Activated naive CD8-positive, alpha-beta T cell treated with anti-CD3 and anti-CD28 coated beads, Interleukin-2, amount 10 ng/mL, durations not matched to agents 7 days and 5 days (primary cell): ENCODE data around the gene ARMC8. TPM values are rescaled to one million over a fixed set of nuclear protein-coding genes. Genes with fewer than 3 reads are reported as not detected.

Experiments used
- ATAC-seq: fragments of 150-1000 bp; cut with Tn5 transposase; one replicate; pipeline ENCODE4 v1.10.0; 2021; ENCODE audit warnings: low read depth, moderate library complexity
- POLR2A ChIA-PET: fragments of 350-600 bp; sonication (Branson Sonifier 250); formaldehyde crosslinking; loops from one replicate; lab custom pipeline; 2021; ENCODE audit warnings: antibody characterized with exemption; lab: Charles Lee
- DNase-seq: peaks from one replicate; pipeline ENCODE4 v3.0.0; 2021
- H3K27ac Mint-ChIP-seq: one replicate; pipeline ENCODE4 v1.8.0; 2022; ENCODE audit warnings: mild to moderate bottlenecking, mixed read lengths
- H3K27me3 Mint-ChIP-seq: one replicate; pipeline ENCODE4 v1.8.0; 2022; ENCODE audit warnings: mild to moderate bottlenecking, moderate library complexity, mixed read lengths
- H3K36me3 Mint-ChIP-seq: one replicate; pipeline ENCODE4 v1.8.0; 2021; ENCODE audit warnings: mild to moderate bottlenecking, mixed read lengths
- H3K4me1 Mint-ChIP-seq: one replicate; pipeline ENCODE4 v1.8.0; 2021; ENCODE audit warnings: mixed read lengths
- H3K4me3 Mint-ChIP-seq: one replicate; pipeline ENCODE4 v1.8.0; 2022; ENCODE audit warnings: mild to moderate bottlenecking, moderate library complexity, mixed read lengths
- H3K9me3 Mint-ChIP-seq: one replicate; pipeline ENCODE4 v1.8.0; 2021; ENCODE audit warnings: mixed read lengths
- total RNA-seq, 2 experiments: library from RNA; stranded (reverse); gene quantifications; one replicate each; pipeline ENCODE4 v1.2.3, GENCODE V29; 2021

ARMC8 gene
- total RNA-seq, 2 experiments from 2014 or later = 53.1 to 60.9 TPM

DNA sequence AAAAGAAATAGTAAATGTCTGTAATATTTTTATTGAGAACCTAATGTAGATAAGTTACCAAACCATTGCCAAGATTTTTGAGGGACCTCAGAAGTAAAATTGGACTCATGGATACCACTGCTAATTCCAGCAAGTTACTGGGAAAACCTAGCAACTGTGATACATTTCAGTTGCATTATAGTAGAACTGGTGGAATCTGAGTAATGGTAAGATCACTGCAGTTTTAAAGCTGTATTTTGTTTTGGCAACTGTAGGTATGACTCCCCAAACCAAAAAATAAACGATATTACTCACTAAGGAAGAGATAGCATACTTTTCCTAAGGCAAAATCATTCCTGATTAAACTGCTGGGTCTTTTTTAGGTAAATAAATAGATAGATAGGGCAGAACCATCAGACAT is 54.0 kb downstream of the ARMC8 start:
- no peaks in the 10 kb centered on the region for H3K4me1 Mint-ChIP-seq
- peaks cover 18% of the 10 kb centered on the region for H3K36me3 Mint-ChIP-seq
- POLR2A ChIA-PET = no interaction called here
- no peak overlapping the region for H3K4me3 Mint-ChIP-seq
- DNase-seq (no peak), ATAC-seq (no peak)
- no peaks in the 10 kb centered on the region for H3K9me3 Mint-ChIP-seq
- no peaks in the 10 kb centered on the region for H3K27me3 Mint-ChIP-seq
- H3K27ac Mint-ChIP-seq = no peak overlapping the region

DNA sequence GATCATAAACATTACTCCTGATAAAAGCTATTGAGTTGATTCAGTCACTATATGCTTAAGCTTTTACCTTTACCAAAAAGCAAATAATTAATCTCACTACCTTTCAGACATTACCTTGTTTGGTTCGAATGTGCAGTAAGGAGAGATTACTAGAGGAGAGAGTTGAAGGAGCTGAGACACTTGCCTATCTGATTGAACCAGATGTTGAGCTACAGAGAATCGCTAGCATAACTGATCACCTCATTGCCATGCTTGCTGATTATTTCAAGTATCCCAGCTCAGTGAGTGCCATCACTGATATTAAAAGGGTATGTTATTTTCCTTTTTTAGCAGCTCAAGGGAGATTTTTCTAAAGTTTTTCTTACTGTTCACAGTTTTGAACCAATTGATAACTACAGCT is 54.6 kb downstream of the ARMC8 start:
- no peak for DNase-seq
- no peak for ATAC-seq
- Mint-ChIP-seq H3K27ac (no peak overlapping the region), H3K9me3 (no peaks in the 10 kb centered on the region), H3K4me1 (no peaks in the 10 kb centered on the region), H3K36me3 (peaks cover 17% of the 10 kb centered on the region), H3K27me3 (no peaks in the 10 kb centered on the region), H3K4me3 (no peak overlapping the region)
- POLR2A ChIA-PET = no interaction called here

DNA sequence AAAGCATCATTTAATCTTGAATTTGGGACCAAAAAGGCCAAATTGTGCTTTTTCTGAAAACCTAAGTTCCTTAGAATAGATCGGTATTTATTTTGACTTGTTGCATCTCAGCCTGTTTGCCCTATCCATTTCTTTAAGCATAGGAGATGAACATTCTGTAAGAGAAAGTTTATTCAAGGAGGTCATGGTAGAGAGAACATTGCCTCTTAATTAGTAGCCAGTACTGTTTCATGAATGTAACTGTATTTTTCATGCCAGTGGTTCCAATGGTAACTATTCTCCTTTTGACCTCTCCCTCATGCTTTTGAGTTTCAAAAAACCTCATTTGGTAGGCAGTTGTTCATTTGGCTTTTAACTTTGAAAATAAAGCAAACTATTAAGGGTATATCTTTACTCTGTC is 55.4 kb downstream of the ARMC8 start:
- no peaks in the 10 kb centered on the region for H3K4me1 Mint-ChIP-seq

DNA sequence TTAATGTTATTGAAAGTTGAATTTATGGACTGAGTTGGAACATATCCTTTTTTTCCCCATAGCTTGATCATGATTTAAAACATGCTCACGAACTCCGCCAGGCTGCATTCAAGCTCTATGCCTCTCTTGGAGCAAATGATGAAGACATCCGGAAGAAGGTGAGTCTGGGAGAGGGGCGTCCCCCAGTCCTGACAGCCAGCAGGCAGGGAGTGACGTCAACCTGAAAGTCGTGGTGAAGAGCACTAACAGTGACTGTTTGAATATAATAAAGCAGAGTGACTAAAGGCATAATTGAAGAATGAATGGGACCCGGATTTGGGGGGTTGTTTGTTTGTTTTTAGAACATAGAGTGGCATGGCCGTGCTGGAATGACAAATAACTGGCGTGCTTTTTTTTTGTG is 57.9 kb downstream of the ARMC8 start:
- Mint-ChIP-seq H3K36me3 (peaks cover 40% of the 10 kb centered on the region), H3K9me3 (peaks cover 4% of the 10 kb centered on the region), H3K4me1 (peaks cover 1% of the 10 kb centered on the region), H3K27me3 (no peaks in the 10 kb centered on the region), H3K27ac (no peak overlapping the region), H3K4me3 (no peak overlapping the region)
- DNase-seq (no peak), ATAC-seq (no peak)
- POLR2A ChIA-PET = no interaction called here

More for the DNA sequence above, 55.4 kb downstream of the ARMC8 start:
- Mint-ChIP-seq H3K36me3 (peaks cover 22% of the 10 kb centered on the region), H3K4me3 (no peak overlapping the region), H3K27ac (no peak overlapping the region), H3K27me3 (no peaks in the 10 kb centered on the region), H3K9me3 (no peaks in the 10 kb centered on the region)
- no peak for ATAC-seq
- DNase-seq = no peak
- POLR2A ChIA-PET = no interaction called here

DNA sequence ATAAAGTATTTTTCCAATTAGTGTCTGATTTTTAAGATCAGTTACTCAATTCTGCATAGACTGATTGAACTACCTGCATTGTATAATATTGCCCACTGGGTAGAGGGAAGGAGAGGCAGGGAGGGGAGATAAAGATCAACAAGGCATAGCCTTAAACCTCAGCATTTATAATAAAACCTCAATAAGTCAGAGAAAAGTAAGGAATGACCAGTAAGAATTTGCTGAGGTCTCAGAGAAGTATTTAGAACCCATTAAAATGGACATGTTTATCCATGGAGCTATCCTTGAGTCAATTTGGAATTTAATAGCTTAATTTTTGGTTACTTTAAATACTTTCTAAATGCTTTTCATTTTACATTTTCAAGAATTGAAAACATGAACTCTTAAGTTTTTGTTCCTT is 62.5 kb downstream of the ARMC8 start:
- DNase-seq = no peak
- Mint-ChIP-seq H3K4me1 (peaks cover 1% of the 10 kb centered on the region), H3K9me3 (peaks cover 4% of the 10 kb centered on the region), H3K4me3 (no peak overlapping the region), H3K27ac (no peak overlapping the region), H3K27me3 (no peaks in the 10 kb centered on the region), H3K36me3 (peaks cover 39% of the 10 kb centered on the region)
- no peak for ATAC-seq
- POLR2A ChIA-PET = no interaction called here

DNA sequence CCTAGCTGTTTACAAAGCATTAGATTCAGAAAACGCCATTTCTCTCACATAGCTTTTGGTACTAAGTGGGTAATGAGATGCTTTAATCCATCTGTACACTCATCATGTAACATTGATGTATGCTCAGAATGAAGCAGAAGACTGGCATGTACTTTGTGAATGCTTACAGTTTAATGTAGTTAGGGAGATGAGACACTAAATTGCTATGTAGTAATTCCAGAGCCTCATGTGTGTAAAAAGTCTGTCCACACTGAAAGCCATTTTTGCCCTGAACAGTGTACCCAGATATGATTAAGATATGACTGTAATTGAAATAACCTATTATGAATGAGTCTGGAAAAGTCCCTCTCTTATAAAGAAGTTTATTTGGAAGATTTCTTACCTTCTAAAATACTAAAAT is 66.5 kb downstream of the ARMC8 start:
- ATAC-seq (no peak), DNase-seq (no peak)
- Mint-ChIP-seq H3K27me3 (no peaks in the 10 kb centered on the region), H3K9me3 (no peaks in the 10 kb centered on the region), H3K4me3 (no peak overlapping the region), H3K4me1 (peaks cover 2% of the 10 kb centered on the region), H3K36me3 (peaks cover 19% of the 10 kb centered on the region), H3K27ac (no peak overlapping the region)
- POLR2A ChIA-PET = interaction anchor here (0.5 kb wide), 1 partner anchor 39 kb away, joined by 4 read pairs; no protein-coding TSS in a partner anchor

DNA sequence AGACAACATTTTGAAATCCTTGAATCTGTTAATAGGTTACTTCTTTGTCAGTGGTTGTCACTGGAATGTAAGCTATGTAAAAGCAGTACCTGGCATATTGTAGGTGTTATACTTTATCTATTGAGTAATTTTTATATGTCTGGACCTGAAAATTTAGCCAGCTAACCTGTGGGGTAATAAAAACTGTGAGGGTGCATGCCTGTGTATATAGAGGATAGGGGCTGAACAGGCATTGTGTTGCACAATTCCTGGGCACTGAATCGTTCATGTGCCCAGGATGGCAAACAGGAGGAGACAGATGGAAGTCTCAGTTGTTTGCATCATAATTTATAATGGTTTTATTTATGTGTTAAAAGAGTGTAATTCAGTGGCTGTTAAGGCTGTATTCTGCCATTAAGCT is 67.1 kb downstream of the ARMC8 start:
- H3K36me3 Mint-ChIP-seq = peaks cover 16% of the 10 kb centered on the region
- POLR2A ChIA-PET = no interaction called here
- H3K4me3 Mint-ChIP-seq = no peak overlapping the region
- no peaks in the 10 kb centered on the region for H3K27me3 Mint-ChIP-seq
- DNase-seq (no peak), ATAC-seq (no peak)
- no peaks in the 10 kb centered on the region for H3K9me3 Mint-ChIP-seq
- peaks cover 2% of the 10 kb centered on the region for H3K4me1 Mint-ChIP-seq
- no peak overlapping the region for H3K27ac Mint-ChIP-seq

DNA sequence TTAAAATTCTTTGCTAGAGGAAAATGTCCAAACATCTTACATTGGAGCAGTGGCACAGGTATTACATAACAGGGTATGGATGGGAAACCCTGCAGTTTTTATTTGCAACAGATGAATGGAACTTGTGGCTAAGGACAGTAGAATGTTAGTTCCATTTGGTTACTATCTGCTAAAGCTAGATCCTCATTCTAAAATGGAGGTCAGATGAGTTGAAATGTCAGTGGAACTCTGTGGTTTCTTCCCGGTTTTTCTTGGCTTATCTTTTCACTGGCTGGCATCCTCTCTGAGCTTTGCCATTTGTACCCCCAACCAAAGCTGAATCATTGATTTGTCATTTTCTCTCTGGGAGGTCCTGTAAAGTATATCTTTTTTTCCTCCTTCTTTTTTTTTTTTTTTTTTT is 68.9 kb downstream of the ARMC8 start:
- Mint-ChIP-seq H3K9me3 (no peaks in the 10 kb centered on the region), H3K4me1 (peaks cover 2% of the 10 kb centered on the region), H3K27me3 (no peaks in the 10 kb centered on the region), H3K4me3 (no peak overlapping the region), H3K36me3 (peaks cover 11% of the 10 kb centered on the region), H3K27ac (no peak overlapping the region)
- DNase-seq = no peak
- POLR2A ChIA-PET = interaction anchor here (0.6 kb wide), 1 partner anchor 828 kb away, joined by 3 read pairs; no protein-coding TSS in a partner anchor
- ATAC-seq = no peak

DNA sequence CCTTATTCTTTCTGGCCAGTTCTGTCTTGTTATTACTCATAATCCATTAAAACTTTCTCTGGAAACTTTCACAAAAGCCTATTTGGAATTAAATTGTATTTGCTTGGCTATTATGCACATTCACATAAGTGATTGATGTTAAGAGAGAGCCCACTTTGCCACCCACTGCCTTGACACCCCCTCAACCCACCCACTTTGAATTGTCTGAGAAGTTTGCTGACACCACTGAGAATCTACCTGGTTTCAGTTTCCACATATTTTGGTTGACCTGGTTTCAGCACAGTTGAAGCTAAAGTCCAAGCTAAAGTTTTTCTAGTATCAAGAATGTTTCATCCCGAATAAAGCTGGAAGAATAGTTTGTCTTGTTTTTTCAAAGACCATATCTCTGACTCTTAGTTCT is 70.9 kb downstream of the ARMC8 start:
- no peak overlapping the region for H3K4me3 Mint-ChIP-seq
- ATAC-seq (no peak), DNase-seq (no peak)
- H3K27ac Mint-ChIP-seq = no peak overlapping the region
- H3K4me1 Mint-ChIP-seq = peaks cover 2% of the 10 kb centered on the region
- POLR2A ChIA-PET = no interaction called here
- no peaks in the 10 kb centered on the region for H3K27me3 Mint-ChIP-seq
- peaks cover 11% of the 10 kb centered on the region for H3K36me3 Mint-ChIP-seq
- H3K9me3 Mint-ChIP-seq = no peaks in the 10 kb centered on the region

DNA sequence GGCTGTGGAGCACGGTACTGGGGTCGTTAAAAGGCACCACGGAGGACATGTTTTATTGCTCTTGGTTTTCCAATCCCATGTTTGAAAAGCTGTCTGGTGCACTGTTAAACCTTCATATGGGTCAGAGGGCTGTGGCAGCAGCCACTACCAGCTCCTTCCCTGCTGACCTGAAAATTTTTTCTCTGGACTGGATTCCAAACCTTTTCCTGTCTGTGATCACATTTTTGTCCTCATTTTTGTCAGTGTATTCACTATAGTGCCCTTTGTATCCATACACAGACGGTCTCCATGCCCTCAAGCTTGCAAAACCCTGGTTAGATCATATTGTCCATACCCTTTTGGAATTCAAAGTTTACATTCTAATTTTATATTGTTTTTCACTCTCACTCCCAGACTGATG is 72.0 kb downstream of the ARMC8 start:
- Mint-ChIP-seq H3K4me1 (peaks cover 2% of the 10 kb centered on the region), H3K9me3 (no peaks in the 10 kb centered on the region), H3K27ac (no peak overlapping the region), H3K4me3 (no peak overlapping the region), H3K27me3 (no peaks in the 10 kb centered on the region), H3K36me3 (peaks cover 14% of the 10 kb centered on the region)
- no peak for DNase-seq
- ATAC-seq = no peak
- POLR2A ChIA-PET = no interaction called here

DNA sequence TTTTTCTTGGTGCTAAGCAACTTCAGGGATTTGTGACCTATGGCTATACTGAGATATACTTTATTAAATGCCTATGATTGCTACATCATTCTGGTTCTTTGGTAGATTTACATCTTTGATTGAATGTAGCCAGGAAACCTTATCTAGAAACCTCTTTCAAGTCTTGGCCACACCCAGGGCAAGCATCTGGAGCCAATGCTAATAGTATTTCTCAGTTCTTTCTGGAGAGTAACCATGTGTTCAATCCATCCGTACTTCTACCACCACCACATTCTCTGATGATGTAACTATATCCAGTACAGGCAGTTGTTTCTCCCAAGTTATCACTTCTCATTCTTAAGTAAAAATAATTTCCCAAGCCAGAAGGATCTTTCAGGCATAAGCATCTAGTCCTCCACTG is 73.5 kb downstream of the ARMC8 start:
- H3K9me3 Mint-ChIP-seq = no peaks in the 10 kb centered on the region
- DNase-seq = no peak
- H3K4me3 Mint-ChIP-seq = no peak overlapping the region
- POLR2A ChIA-PET = no interaction called here
- no peak overlapping the region for H3K27ac Mint-ChIP-seq
- H3K36me3 Mint-ChIP-seq = peaks cover 17% of the 10 kb centered on the region
- peaks cover 2% of the 10 kb centered on the region for H3K4me1 Mint-ChIP-seq
- no peak for ATAC-seq
- no peaks in the 10 kb centered on the region for H3K27me3 Mint-ChIP-seq

DNA sequence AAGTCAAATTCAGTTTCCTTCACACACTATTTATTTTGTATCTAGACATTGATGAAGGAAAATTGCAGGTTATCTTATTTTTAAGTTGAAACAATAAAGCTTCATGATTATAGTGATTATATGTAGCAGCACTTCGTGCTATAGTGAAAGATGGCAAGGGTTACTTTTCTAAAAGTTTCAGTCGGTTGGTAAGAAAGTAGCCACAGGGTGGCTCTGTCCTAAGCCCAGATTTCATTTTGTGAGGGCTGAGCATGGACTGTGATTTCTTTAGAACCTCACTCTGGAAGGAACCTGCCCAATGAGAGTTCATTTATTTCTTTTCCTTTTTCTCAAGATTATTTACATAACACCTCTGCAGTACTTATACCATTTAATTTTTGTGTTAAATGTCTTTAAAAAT is 76.0 kb downstream of the ARMC8 start:
- Mint-ChIP-seq H3K9me3 (no peaks in the 10 kb centered on the region), H3K27ac (no peak overlapping the region), H3K4me1 (peaks cover under 1% of the 10 kb centered on the region), H3K27me3 (no peaks in the 10 kb centered on the region), H3K36me3 (peaks cover 18% of the 10 kb centered on the region), H3K4me3 (no peak overlapping the region)
- POLR2A ChIA-PET = no interaction called here
- ATAC-seq (no peak), DNase-seq (no peak)

DNA sequence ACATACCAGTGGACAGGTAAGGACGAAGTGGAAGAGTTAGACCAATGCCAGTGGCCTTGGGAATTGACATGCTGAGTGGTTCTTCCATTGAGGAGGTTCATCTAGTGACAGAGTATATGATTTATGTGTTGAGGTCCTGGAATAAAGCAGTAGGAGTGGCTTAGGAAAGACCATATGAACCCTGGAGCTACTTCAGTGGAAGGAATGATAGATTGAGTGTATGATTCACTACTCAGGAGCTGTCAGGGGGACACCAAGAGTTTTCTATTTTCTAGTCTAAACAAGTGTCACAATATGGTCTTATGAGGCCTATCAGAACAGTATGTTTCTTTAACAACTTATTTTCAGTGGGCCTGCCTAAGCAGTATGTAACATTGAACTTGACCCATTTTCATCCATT is 78.6 kb downstream of the ARMC8 start:
- DNase-seq (no peak), ATAC-seq (no peak)
- POLR2A ChIA-PET = no interaction called here
- peaks cover 17% of the 10 kb centered on the region for H3K36me3 Mint-ChIP-seq
- no peak overlapping the region for H3K27ac Mint-ChIP-seq
- H3K9me3 Mint-ChIP-seq = no peaks in the 10 kb centered on the region
- peaks cover 5% of the 10 kb centered on the region for H3K4me1 Mint-ChIP-seq
- H3K4me3 Mint-ChIP-seq = no peak overlapping the region
- no peaks in the 10 kb centered on the region for H3K27me3 Mint-ChIP-seq

DNA sequence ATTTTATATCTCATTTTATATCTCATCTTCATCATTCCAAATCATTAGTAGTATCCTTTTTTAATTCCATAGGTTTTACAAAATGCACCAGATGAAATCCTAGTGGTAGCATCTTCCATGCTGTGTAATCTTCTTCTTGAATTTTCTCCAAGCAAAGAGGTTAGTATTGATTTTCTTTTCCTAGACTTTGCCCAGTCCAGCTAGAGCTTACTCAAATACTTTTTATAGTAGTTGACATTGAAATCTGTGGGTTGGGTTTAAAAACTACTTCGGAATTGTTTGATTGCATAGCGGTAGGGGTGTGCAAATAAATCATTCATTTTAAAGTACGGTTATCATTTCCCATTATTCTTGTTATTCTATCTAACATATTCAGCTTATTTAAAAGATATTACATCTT is 80.0 kb downstream of the ARMC8 start:
- ATAC-seq = no peak
- POLR2A ChIA-PET = no interaction called here
- Mint-ChIP-seq H3K9me3 (no peaks in the 10 kb centered on the region), H3K36me3 (peaks cover 26% of the 10 kb centered on the region), H3K27ac (no peak overlapping the region), H3K27me3 (no peaks in the 10 kb centered on the region), H3K4me3 (no peak overlapping the region), H3K4me1 (peaks cover 9% of the 10 kb centered on the region)
- no peak for DNase-seq

DNA sequence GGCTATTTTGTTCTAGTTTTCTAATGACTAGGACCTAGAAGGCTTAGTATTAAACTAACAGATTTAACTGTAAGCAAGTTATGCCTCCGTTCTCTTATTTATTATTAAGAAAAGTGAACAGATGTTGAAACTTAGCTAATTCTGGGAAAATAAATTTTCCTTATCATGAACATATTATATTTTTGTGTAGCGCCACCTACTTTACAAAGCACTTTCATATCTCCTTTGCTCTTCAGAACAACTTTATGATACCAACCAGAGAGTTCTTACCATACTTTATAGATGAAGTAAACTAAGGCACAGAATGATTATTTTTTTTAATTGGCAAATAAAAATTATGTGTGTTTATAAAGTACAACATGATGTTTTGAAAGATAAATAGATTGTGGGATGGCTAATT is 83.1 kb downstream of the ARMC8 start:
- H3K4me1 Mint-ChIP-seq = peaks cover 9% of the 10 kb centered on the region
- H3K4me3 Mint-ChIP-seq = no peak overlapping the region
- ATAC-seq (no peak), DNase-seq (no peak)
- no peaks in the 10 kb centered on the region for H3K9me3 Mint-ChIP-seq
- peaks cover 39% of the 10 kb centered on the region for H3K36me3 Mint-ChIP-seq
- H3K27ac Mint-ChIP-seq = no peak overlapping the region
- POLR2A ChIA-PET = no interaction called here
- H3K27me3 Mint-ChIP-seq = no peaks in the 10 kb centered on the region
